Effector memory CD8-positive, alpha-beta T cell (primary cell): Measurements from ENCODE around the gene HOXC12.

Experiments
- ATAC-seq: fragments of 150-1000 bp; cut with Tn5 transposase; replicated peaks from 2 replicates; pipeline ENCODE4 v1.10.0; 2021; ENCODE audit warnings: mild to moderate bottlenecking, moderate library complexity
- DNase-seq, 3 experiments: peaks; one replicate each; pipeline ENCODE4 v3.0.0; 2021
- H3K27ac Mint-ChIP-seq, 2 donors: one replicate each; pipeline ENCODE4 v1.8.0; 2022; ENCODE audit warnings: mild to moderate bottlenecking in 2 of 2, mixed read lengths in 2 of 2, moderate library complexity in 2 of 2
- H3K27me3 Mint-ChIP-seq, 2 donors: one replicate each; pipeline ENCODE4 v1.8.0; 2022; ENCODE audit warnings: mixed read lengths in 2 of 2
- H3K36me3 Mint-ChIP-seq: one replicate; pipeline ENCODE4 v1.8.0; 2022; ENCODE audit warnings: mild to moderate bottlenecking, moderate library complexity, mixed read lengths; ENCODE audit not compliant: insufficient read depth
- H3K4me1 Mint-ChIP-seq, 2 donors: one replicate each; pipeline ENCODE4 v1.8.0; 2022; ENCODE audit warnings: low read depth in 2 of 2, mixed read lengths in 2 of 2
- H3K4me3 Mint-ChIP-seq, 2 donors: one replicate each; pipeline ENCODE4 v1.8.0; 2022; ENCODE audit warnings: mild to moderate bottlenecking in 2 of 2, mixed read lengths in 2 of 2, moderate library complexity in 2 of 2
- H3K9me3 Mint-ChIP-seq, 2 donors: one replicate each; pipeline ENCODE4 v1.8.0; 2022; ENCODE audit warnings: mixed read lengths in 2 of 2

Gene HOXC12

DNA sequence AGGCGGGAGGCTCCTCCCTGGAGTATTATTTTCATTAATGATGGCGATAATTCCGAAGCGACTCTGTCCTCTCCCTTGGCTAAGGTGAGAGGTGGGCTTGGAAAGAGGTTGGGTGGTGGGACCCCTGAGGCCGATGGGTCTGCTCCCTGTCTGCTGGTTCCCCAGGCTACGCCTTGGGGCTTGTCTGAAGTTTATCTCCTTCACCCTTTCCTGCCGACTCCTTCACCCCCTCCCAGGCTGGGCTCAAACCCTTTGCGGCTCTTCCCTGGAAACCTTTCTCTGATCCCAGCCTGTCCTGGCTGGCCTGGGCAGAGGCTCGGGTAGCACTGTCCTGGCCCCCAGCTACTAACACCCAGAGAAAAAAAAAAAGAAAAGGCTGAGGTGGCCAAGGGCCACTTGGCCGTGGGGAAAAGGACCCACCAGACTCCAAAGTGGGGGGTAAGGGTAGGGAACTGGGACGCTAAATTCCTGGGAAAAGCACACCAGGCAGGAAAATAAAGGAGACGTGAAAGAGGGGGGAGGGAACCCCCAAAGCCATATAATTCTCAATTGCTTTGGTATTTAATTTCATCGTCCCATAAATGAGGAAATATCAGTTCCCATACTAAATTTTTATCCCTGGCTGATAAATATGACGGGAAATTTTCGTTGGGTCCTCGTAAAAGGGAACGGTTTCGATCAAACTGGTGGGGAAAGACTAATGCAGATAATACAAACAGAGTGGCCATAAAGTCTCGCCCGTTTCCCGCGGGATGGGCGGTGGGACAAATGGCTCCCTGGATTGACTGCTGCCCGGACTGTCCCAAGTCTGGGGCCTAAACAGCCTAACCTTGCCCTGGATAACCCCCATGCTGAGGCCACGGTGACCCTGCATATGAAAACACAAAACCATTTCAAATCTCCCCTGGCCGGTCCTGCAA lies 28.2 kb downstream of the HOXC12 start:
- Mint-ChIP-seq H3K27me3 (peaks cover 93 to 100% of the 10 kb centered on the region in 2 donors), H3K4me3 (no peak overlapping the region), H3K27ac (peak overlapping the region in 1 of 2 donors; percentile 62), H3K36me3 (peaks cover 48% of the 10 kb centered on the region), H3K9me3 (no peaks in the 10 kb centered on the region), H3K4me1 (peaks cover 20% of the 10 kb centered on the region in 2 donors)
- DNase-seq (no peak), ATAC-seq (no peak)

DNA sequence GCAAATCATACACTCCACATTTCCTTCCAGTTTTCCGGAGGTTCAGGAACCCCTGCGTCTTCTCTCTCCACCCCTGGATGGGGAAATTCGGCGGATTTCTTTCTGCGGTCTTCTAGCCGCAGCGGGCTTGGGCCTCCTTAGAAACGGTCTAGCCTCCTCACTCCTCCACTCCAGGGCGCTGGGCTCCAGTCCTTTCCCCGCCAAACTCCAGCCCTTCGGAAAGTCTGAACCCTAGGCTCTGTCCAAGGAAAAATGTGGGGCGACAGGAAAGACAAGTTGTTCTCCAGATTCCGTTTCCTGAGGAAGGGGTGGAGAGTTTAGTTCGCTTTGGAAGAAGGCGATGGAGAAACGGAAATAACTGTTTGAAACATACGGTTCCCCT lies 28.9 kb downstream of the HOXC12 start:
- Mint-ChIP-seq H3K36me3 (peaks cover 45% of the 10 kb centered on the region), H3K27ac (peak overlapping the region in 1 of 2 donors; percentile 62), H3K27me3 (peaks cover 93 to 100% of the 10 kb centered on the region in 2 donors), H3K4me3 (no peak overlapping the region), H3K4me1 (peaks cover 19 to 25% of the 10 kb centered on the region in 2 donors), H3K9me3 (no peaks in the 10 kb centered on the region)
- ATAC-seq: no peak
- no peak for DNase-seq

DNA sequence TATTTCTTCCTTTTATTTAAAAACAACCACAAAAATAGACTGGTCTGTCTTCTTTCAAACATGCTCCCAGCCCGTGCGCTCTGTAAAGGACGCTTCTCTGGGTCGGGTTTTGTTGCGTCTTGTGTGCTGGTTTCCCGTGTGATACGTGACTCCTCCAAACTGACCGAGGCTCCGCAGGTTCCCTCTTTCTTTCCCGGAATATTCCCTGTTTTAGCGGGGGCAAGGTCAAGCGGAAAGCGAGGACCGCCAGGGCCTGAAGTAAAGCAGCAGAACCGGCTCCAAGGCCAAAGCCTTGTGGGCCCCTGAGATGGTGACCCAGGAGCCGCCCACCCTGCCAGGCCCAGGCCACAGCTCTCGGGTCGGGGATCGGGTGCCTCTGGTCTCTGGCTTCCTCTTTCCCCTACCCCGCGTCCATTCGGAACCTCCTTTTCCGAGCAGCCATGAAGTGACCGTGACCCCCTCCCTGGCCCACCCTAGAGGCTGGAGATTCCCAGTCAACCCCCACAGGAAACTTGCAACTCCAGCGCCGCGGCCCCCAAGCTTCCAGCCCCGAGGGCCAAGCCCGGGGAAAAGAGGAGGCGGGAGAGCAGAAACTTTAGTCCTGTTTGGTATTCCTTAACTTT lies 29.4 kb downstream of the HOXC12 start:
- H3K36me3 Mint-ChIP-seq: peaks cover 45% of the 10 kb centered on the region
- peaks cover 21 to 29% of the 10 kb centered on the region in 2 donors for H3K4me1 Mint-ChIP-seq
- H3K4me3 Mint-ChIP-seq: peak overlapping the region in 1 of 2 donors; percentile 15
- no peaks in the 10 kb centered on the region for H3K9me3 Mint-ChIP-seq
- ATAC-seq: no peak
- H3K27me3 Mint-ChIP-seq: peaks cover 93 to 100% of the 10 kb centered on the region in 2 donors
- peak overlapping the region in 1 of 2 donors; percentile 62 for H3K27ac Mint-ChIP-seq
- DNase-seq: no peak

DNA sequence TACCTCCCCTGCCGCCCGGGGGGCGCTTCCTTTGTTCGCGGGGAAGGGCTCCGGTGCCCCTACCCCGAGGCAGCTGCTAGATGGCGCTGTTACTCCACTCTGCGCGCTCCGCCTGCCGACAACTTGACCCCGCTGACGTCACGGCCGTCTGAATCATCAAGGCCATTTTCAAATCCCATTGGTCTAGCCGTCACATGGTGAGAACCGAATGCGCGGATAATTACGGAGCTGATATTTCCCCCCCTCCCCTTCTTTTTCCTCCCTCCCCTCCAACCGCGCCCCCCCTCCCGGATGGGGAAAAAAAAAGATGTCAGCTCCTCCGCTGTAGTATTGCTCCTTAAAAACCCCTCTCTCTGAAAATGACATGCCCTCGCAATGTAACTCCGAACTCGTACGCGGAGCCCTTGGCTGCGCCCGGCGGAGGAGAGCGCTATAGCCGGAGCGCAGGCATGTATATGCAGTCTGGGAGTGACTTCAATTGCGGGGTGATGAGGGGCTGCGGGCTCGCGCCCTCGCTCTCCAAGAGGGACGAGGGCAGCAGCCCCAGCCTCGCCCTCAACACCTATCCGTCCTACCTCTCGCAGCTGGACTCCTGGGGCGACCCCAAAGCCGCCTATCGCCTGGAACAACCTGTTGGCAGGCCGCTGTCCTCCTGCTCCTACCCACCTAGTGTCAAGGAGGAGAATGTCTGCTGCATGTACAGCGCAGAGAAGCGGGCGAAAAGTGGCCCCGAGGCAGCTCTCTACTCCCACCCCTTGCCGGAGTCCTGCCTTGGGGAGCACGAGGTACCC lies 30.4 kb downstream of the HOXC12 start, which contains the start of gene HOXC10:
Gene HOXC10, plus strand, starts transcription at position 246 of the 791 bp plus-strand sequence. Its CDS starts 114 bp downstream, at position 360.
- H3K4me1 Mint-ChIP-seq: peaks cover 32 to 39% of the 10 kb centered on the region in 2 donors
- peak within 1 kb of the TSS; percentile 67 to 70 for H3K4me3 Mint-ChIP-seq
- DNase-seq (peak; percentile 63 to 67 (median 65)), ATAC-seq (peak; percentile 68)
- H3K27ac Mint-ChIP-seq: peak within 1 kb of the TSS in 1 of 2 donors; percentile 87
- peaks cover 45% of the 10 kb centered on the region for H3K36me3 Mint-ChIP-seq
- H3K27me3 Mint-ChIP-seq: peaks cover 93 to 100% of the 10 kb centered on the region in 2 donors
- H3K9me3 Mint-ChIP-seq: no peaks in the 10 kb centered on the region

DNA sequence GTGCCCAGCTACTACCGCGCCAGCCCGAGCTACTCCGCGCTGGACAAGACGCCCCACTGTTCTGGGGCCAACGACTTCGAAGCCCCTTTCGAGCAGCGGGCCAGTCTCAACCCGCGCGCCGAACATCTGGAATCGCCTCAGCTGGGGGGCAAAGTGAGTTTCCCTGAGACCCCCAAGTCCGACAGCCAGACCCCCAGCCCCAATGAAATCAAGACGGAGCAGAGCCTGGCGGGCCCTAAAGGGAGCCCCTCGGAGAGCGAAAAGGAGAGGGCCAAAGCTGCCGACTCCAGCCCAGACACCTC lies 30.9 kb downstream of the HOXC12 start:
- H3K4me3 Mint-ChIP-seq: peak overlapping the region; percentile 67 to 70
- DNase-seq (no peak), ATAC-seq (no peak)
- no peaks in the 10 kb centered on the region for H3K9me3 Mint-ChIP-seq
- peak overlapping the region in 1 of 2 donors; percentile 87 for H3K27ac Mint-ChIP-seq
- peaks cover 41% of the 10 kb centered on the region for H3K36me3 Mint-ChIP-seq
- peaks cover 93 to 100% of the 10 kb centered on the region in 2 donors for H3K27me3 Mint-ChIP-seq
- peaks cover 37 to 45% of the 10 kb centered on the region in 2 donors for H3K4me1 Mint-ChIP-seq

DNA sequence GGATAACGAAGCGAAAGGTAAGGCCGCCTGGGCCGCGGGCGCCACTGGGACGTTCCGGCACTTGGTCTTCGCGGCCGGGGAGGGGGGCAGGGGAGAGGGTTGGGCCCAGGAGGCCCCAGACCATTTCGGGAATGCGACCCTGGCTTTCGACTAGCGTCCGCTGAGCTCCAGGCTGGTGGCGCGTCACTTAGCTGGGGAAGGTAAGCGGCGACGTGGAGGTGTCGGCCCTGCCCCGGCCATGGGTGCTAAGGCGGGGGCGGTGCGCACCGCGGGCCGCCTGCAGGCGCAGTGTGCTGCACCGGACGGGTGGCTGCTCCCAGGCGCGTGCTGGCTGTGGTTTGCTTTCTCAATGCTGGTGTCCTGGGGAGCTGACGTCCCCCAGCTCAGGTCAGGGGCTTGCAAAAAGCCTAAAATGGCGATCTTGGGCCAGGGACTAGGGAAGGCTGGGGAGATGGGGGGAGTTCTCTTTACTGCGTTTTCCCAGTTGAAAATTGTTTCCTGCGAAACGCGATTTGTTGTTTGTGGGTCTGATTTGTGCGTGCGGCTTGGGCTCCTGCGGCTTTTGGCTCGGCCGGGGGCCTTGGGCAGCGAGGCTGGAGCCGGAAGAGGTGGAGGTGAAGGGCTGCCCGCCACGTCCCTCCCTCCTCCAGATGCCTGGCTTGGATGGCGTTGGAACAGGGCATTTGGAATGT lies 31.4 kb downstream of the HOXC12 start:
- Mint-ChIP-seq H3K27me3 (peaks cover 93 to 100% of the 10 kb centered on the region in 2 donors), H3K4me3 (peak overlapping the region; percentile 67 to 70), H3K36me3 (peaks cover 37% of the 10 kb centered on the region), H3K27ac (peak overlapping the region in 1 of 2 donors; percentile 87), H3K9me3 (no peaks in the 10 kb centered on the region), H3K4me1 (peaks cover 42 to 47% of the 10 kb centered on the region in 2 donors)
- peak; percentile 48 for ATAC-seq
- DNase-seq: no peak

DNA sequence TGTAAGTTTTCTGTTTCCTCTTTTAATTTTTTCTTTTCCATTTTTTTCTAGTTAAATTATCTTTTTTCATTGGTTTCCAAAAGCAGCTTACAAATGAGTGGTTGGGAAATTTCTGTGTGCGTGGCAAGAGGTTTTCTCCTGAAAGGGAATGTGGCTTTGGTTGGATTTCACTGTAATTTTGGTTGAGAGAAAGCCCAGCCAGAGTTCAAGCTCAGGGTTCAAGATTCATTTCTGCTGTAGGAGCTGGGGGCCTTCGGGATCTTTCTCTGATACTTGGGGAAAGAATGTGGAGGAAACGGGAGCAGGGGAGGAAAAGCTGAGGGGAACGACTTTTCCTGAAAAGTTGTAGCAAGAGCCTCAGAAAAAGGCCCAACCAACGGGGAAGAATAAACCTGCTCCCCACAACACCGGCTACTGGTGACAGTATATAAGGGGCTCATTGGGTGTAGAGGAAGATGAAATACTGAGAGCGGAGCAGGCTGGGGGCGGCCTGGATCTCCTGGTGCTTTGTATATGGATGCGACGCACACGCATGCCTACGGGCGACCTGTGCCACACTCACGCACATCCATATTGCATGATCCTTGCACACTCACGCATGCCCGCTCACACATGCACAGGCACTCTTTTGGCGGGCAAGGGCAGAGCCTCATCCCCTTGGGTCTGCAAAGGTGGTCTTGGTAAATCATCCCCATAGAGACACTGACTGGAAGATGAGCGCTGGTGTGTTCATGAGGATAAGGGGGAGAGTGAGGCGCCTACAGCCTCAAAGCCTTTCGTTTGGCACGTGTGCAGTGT lies 32.2 kb downstream of the HOXC12 start:
- Mint-ChIP-seq H3K4me1 (peaks cover 43 to 47% of the 10 kb centered on the region in 2 donors), H3K36me3 (peaks cover 34% of the 10 kb centered on the region), H3K4me3 (no peak overlapping the region), H3K27me3 (peaks cover 93 to 100% of the 10 kb centered on the region in 2 donors), H3K9me3 (no peaks in the 10 kb centered on the region), H3K27ac (no peak overlapping the region)
- no peak for DNase-seq
- no peak for ATAC-seq

DNA sequence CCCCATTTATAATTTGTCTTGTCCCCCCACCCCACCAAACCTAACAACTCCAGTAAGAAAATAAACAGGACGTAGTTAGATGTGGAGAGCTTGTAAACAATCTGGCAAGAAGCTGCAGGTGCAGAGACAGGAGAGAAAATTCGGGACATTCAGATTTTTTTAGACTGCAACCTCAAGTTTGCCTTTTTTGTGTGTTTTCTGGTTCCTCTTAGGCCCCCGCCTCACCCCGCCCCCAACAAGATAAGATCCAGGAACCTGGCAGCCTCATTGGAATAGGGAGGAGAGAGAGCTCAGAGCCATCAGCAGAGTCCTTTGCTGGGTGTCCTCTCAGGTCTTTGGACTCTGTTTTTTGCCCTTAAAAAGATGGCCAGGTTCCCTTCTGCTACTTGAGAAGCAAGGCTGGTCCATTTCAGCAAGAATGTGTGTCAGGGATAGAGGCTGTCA lies 33.1 kb downstream of the HOXC12 start:
- DNase-seq (no peak), ATAC-seq (no peak)
- Mint-ChIP-seq H3K9me3 (no peaks in the 10 kb centered on the region), H3K27ac (no peak overlapping the region), H3K4me3 (no peak overlapping the region), H3K4me1 (peaks cover 43 to 47% of the 10 kb centered on the region in 2 donors), H3K27me3 (peaks cover 96 to 100% of the 10 kb centered on the region in 2 donors), H3K36me3 (peaks cover 32% of the 10 kb centered on the region)

DNA sequence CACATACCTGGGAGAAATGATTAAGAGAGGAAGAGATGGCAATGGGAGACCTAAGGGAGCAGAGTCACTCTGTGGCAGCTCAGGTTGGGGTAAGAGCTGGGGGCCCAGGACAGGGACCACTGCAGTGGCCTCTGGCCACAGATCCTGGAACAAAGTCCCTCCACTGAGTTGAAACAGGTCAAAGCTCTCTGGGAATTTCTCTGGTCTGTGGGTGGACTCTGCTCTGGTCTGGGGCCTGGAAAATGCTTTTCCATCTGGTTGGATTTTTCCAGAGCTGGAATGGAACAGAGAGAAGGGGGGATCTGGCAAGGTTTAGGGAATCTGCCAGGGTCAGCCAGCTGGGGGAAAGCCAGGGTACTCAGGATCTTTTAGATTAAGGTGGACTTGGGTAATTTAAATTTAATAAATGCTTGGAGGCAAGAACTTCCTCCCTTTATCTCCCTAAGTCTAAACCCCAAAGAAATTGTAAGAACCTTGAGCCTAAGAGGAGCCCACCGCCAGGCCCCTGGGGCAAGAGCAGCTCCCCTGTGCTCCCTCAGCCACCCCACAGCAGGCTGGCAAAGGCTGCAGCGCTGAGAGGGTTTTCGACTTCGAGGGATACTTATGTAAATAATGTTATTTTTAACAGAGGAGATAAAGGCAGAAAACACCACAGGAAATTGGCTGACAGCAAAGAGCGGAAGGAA lies 34.0 kb downstream of the HOXC12 start:
- Mint-ChIP-seq H3K4me3 (peak overlapping the region; percentile 46 to 64), H3K36me3 (peaks cover 26% of the 10 kb centered on the region), H3K27ac (no peak overlapping the region), H3K9me3 (no peaks in the 10 kb centered on the region), H3K4me1 (peaks cover 46 to 47% of the 10 kb centered on the region in 2 donors), H3K27me3 (peaks cover 96 to 100% of the 10 kb centered on the region in 2 donors)
- ATAC-seq (peak; percentile 6), DNase-seq (no peak)

DNA sequence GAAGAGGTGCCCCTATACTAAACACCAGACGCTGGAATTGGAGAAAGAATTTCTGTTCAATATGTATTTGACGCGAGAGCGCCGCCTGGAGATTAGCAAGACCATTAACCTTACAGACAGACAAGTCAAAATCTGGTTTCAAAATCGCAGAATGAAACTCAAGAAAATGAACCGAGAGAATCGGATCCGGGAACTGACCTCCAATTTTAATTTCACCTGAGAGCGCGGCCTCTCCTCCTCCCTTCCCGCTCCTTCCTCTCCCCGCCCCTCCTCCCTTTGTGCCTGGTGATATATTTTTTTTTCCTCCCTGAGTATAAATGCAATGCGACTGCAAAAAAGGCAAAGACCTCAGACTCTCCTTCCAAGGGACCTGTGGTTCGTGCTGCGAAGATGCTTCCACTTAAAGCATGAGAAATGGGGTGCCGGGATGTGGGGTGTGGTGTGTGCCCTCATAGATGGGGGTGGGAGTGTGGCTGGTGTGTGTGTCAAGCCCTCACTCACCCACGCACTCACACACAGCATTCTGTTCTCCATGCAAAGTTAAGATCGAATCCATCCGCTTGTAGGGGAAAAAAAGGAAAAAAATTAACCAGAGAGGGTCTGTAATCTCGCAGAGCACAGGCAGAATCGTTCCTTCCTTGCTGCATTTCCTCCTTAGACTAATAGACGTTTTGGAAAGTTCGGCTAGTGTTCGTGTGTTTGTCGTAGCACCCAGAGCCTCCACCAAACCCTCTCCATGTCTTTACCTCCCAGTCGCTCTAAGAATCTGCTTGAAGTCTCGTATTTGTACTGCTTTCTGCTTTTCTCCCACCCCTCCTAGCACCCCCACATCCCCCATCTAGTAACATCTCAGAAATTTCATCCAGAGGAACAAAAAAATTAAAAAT lies 34.8 kb downstream of the HOXC12 start:
- Mint-ChIP-seq H3K4me1 (peaks cover 51 to 54% of the 10 kb centered on the region in 2 donors), H3K27me3 (peaks cover 98 to 100% of the 10 kb centered on the region in 2 donors), H3K27ac (no peak overlapping the region), H3K4me3 (peak overlapping the region; percentile 46 to 64), H3K9me3 (no peaks in the 10 kb centered on the region), H3K36me3 (peaks cover 24% of the 10 kb centered on the region)
- DNase-seq (no peak), ATAC-seq (peak; percentile 39)
